CD4-positive, CD25-positive, alpha-beta regulatory T cell (primary cell): ENCODE results near the gene DDX55. TPM values are rescaled to one million over a fixed set of nuclear protein-coding genes. Genes with fewer than 3 reads are reported as not detected.

Experiments used
- ATAC-seq, 2 donors: fragments of 150-1000 bp; cut with Tn5 transposase; one replicate each; pipeline ENCODE4 v1.10.0; 2021; ENCODE audit warnings: low read depth in 2 of 2, moderate number of reproducible peaks in 2 of 2, moderate library complexity in 1 of 2
- DNase-seq, 3 donors: peaks; one replicate each; pipeline versions ENCODE4 v3.0.0 to v3.0.0-alpha.2; 2012 to 2022; ENCODE audit warnings: mixed read lengths in 1 of 3
- H3K27ac ChIP-seq: one replicate; pipeline ENCODE4 v1.7.0; 2013; ENCODE audit warnings: mild to moderate bottlenecking, low read length; ENCODE audit not compliant: insufficient read depth, poor library complexity, severe bottlenecking
- H3K27me3 ChIP-seq: one replicate; pipeline ENCODE4 v1.7.0; 2013; ENCODE audit warnings: low read length; ENCODE audit not compliant: control insufficient read depth, insufficient read depth
- H3K36me3 ChIP-seq: one replicate; pipeline ENCODE4 v1.7.0; 2013; ENCODE audit warnings: mild to moderate bottlenecking, low read length, moderate library complexity; ENCODE audit not compliant: control insufficient read depth, insufficient read depth
- H3K4me1 ChIP-seq: 2 replicates; pipeline ENCODE4 v1.7.0; 2013; ENCODE audit warnings: mild to moderate bottlenecking, low read length; ENCODE audit not compliant: insufficient read depth, control insufficient read depth, poor library complexity, severe bottlenecking
- H3K4me3 ChIP-seq: one replicate; pipeline ENCODE4 v1.7.0; 2013; ENCODE audit warnings: low read depth, mild to moderate bottlenecking, low read length, moderate library complexity
- H3K9me3 ChIP-seq, 2 experiments: 1 replicate in 1 of 2; 2 replicates in 1 of 2; pipeline ENCODE4 v1.7.0; 2013; ENCODE audit warnings: low read length in 2 of 2, mild to moderate bottlenecking in 1 of 2, moderate library complexity in 1 of 2; ENCODE audit not compliant: control insufficient read depth in 2 of 2
- H3K27ac Mint-ChIP-seq, 3 donors: one replicate each; pipeline ENCODE4 v1.8.0; 2020 to 2022; ENCODE audit warnings: mild to moderate bottlenecking in 3 of 3, mixed read lengths in 3 of 3, moderate library complexity in 2 of 3
- H3K27me3 Mint-ChIP-seq: one replicate; pipeline ENCODE4 v1.8.0; 2022; ENCODE audit warnings: mild to moderate bottlenecking, mixed read lengths
- H3K36me3 Mint-ChIP-seq: one replicate; pipeline ENCODE4 v1.8.0; 2020; ENCODE audit warnings: mixed read lengths
- H3K4me1 Mint-ChIP-seq, 4 donors: one replicate each; pipeline ENCODE4 v1.8.0; 2020 to 2022; ENCODE audit warnings: mixed read lengths in 4 of 4, mild to moderate bottlenecking in 1 of 4
- H3K4me3 Mint-ChIP-seq, 4 donors: one replicate each; pipeline ENCODE4 v1.8.0; 2020 to 2022; ENCODE audit warnings: mild to moderate bottlenecking in 4 of 4, mixed read lengths in 4 of 4, moderate library complexity in 3 of 4
- H3K9me3 Mint-ChIP-seq, 7 donors: one replicate each; pipeline ENCODE4 v1.8.0; 2020 to 2022; ENCODE audit warnings: mixed read lengths in 7 of 7, mild to moderate bottlenecking in 3 of 7, moderate library complexity in 2 of 7
- polyA plus RNA-seq, 4 donors: library from polyadenylated mRNA; unstranded; fragments of 300-500 nt; fragmentation: Illumina TruSeq; gene quantifications; one replicate each; pipeline ENCODE4 v1.2.3, GENCODE V29; 2021
- total RNA-seq: library from RNA; stranded (reverse); gene quantifications from one replicate; pipeline ENCODE4 v1.2.3, GENCODE V29; 2022

Gene DDX55
- total and polyA plus RNA-seq, 5 donors from 2014 or later, result 13.9 to 25.1 (median 16.3) TPM

DNA sequence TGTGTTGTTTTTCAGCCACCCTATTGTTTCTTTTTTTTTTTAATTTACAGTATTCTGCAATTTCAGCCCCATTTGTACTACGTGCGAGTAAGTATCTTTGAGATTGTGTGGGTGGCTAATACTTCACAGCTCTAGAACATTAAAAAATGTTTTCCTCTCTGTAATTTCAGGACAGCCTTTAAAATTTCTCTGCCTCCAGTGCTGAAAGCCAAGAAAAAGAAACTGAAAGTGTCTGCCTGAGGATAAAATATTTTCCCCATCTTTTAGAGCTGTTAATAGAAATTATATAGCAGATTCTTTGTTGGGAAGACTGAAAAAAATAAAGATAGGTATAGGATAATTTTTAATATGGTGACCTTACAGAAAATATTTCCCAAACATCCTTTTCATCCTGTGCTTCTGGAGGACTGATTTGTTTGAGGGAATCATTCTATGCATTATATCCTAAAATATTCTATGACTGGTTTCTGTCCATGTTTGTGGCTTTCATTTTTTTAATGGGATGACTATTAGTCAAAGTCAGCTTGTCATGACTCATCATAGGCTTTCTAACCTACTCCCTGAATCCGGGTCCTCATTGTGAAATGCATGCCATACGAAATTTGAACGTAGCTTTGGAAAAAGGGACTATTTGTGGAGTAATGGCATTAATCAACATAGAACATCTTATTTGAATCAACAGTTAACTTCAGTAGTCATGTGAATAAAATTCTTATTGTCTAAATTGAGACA is 58.3 kb downstream of the DDX55 start:
- H3K36me3 ChIP-seq, result peaks cover 19% of the 10 kb centered on the region
- no peaks in the 10 kb centered on the region for H3K4me1 ChIP-seq
- peak overlapping the region in 2 of 4 donors; percentile 13 to 21 for H3K4me3 Mint-ChIP-seq
- peak overlapping the region in 2 of 3 donors; percentile 62 to 87 for H3K27ac Mint-ChIP-seq
- DNase-seq (no peak), ATAC-seq (no peak)
- peaks cover 22% of the 10 kb centered on the region for H3K36me3 Mint-ChIP-seq
- peaks cover 0 to 10% (median 6%) of the 10 kb centered on the region in 4 donors for H3K4me1 Mint-ChIP-seq
- no peaks in the 10 kb centered on the region for H3K27me3 ChIP-seq
- H3K9me3 ChIP-seq, result no peaks in the 10 kb centered on the region
- H3K27me3 Mint-ChIP-seq, result no peaks in the 10 kb centered on the region
- H3K9me3 Mint-ChIP-seq, result no peaks in the 10 kb centered on the region
- peak overlapping the region; percentile 49 for H3K4me3 ChIP-seq
- no peak overlapping the region for H3K27ac ChIP-seq

DNA sequence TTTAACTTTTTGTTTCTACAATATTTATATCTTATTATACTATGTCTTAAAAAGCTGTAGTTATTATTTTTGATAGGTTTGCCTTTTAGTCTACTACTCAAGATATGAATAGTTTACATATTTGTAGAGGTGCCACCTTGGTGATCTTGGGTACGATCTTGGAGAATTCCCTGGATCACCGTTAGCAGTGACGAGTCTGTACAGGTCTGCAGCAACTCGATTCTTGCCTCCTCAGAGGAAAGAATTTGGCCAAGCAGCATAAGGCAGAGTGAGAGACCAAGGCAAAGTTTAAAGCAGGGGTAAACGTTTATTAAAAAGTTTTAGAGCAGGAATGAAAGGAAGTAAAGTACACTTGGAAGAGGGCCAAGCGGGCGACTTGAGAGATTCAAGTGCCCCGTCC is 65.9 kb downstream of the DDX55 start:
- Mint-ChIP-seq H3K27ac (no peak overlapping the region), H3K9me3 (no peaks in the 10 kb centered on the region), H3K36me3 (no peaks in the 10 kb centered on the region), H3K27me3 (no peaks in the 10 kb centered on the region), H3K4me3 (no peak overlapping the region), H3K4me1 (peaks cover 3 to 21% (median 10%) of the 10 kb centered on the region in 4 donors)
- Histone ChIP-seq H3K27me3 (no peaks in the 10 kb centered on the region), H3K4me3 (no peak overlapping the region), H3K36me3 (no peaks in the 10 kb centered on the region), H3K27ac (no peak overlapping the region), H3K4me1 (peaks cover 15% of the 10 kb centered on the region), H3K9me3 (no peaks in the 10 kb centered on the region)
- no peak for ATAC-seq
- DNase-seq, result no peak

Other genes starting within 250 kb of the DDX55 start
- gene SBNO1, start 237.3 kb upstream of the DDX55 start, total RNA-seq, result 36.4 TPM
- gene SBNO1, start 237.3 kb upstream of the DDX55 start, polyA plus RNA-seq, result 10 to 100 TPM; 27.8 to 34.5 (median 29.6) TPM
- 34.9 TPM for gene KMT5A, start 218.0 kb upstream of the DDX55 start, total RNA-seq
- gene KMT5A, start 218.0 kb upstream of the DDX55 start, polyA plus RNA-seq, result 1 to 10 TPM; 1.2 to 4.6 (median 1.7) TPM
- 14.7 TPM for gene RILPL2, start 165.4 kb upstream of the DDX55 start, total RNA-seq
- gene RILPL2, start 165.4 kb upstream of the DDX55 start, polyA plus RNA-seq, result 10 to 100 TPM; 10.2 to 15.5 (median 10.9) TPM
- gene SNRNP35, start 144.0 kb upstream of the DDX55 start, total RNA-seq, result 47.8 TPM
- 10 to 100 TPM; 43.5 to 54.4 (median 46.0) TPM for gene SNRNP35, start 144.0 kb upstream of the DDX55 start, polyA plus RNA-seq
- 6.6 TPM for gene RILPL1, start 68.4 kb upstream of the DDX55 start, total RNA-seq
- under 1 TPM; 0.13 to 0.49 (median 0.32) TPM for gene RILPL1, start 68.4 kb upstream of the DDX55 start, polyA plus RNA-seq
- 77.4 TPM for gene TMED2, start 17.5 kb upstream of the DDX55 start, total RNA-seq
- 100 to 1,000 TPM; 247 to 340 (median 298) TPM for gene TMED2, start 17.5 kb upstream of the DDX55 start, polyA plus RNA-seq
- gene EIF2B1, start 31.6 kb downstream of the DDX55 start, total RNA-seq, result 53.8 TPM
- 10 to 100 TPM; 67.7 to 84.1 (median 72.0) TPM for gene EIF2B1, start 31.6 kb downstream of the DDX55 start, polyA plus RNA-seq
- gene GTF2H3, start 31.7 kb downstream of the DDX55 start, total RNA-seq, result 15.3 TPM
- 10 to 100 TPM; 19.6 to 32.6 (median 27.7) TPM for gene GTF2H3, start 31.7 kb downstream of the DDX55 start, polyA plus RNA-seq
- 3.7 TPM for gene TCTN2, start 69.0 kb downstream of the DDX55 start, total RNA-seq
- gene TCTN2, start 69.0 kb downstream of the DDX55 start, polyA plus RNA-seq, result 1 to 10 TPM in 2 of 4 donors, under 1 TPM in 2; 0.11 to 1.9 (median 1.2) TPM
- gene ATP6V0A2, start 110.3 kb downstream of the DDX55 start, total RNA-seq, result 36.0 TPM
- 10 to 100 TPM; 20.3 to 27.2 (median 27.0) TPM for gene ATP6V0A2, start 110.3 kb downstream of the DDX55 start, polyA plus RNA-seq
- gene DNAH10, start 160.2 kb downstream of the DDX55 start, total RNA-seq, result 0.02 TPM
- under 1 TPM in 1 of 4 donors, not detected in 3; 0.07 TPM for gene DNAH10, start 160.2 kb downstream of the DDX55 start, polyA plus RNA-seq